HCT116 (cell line): Measurements from ENCODE around the gene ZNF76. TPM values are rescaled to one million over a fixed set of nuclear protein-coding genes. Genes with fewer than 3 reads are reported as not detected.

Experiments
- ATAC-seq: fragments of 200-7000 bp; cut with Tn5 transposase; 2 replicates; pipeline ENCODE4 v1.9.1; 2020; ENCODE audit warnings: mild to moderate bottlenecking, moderate library complexity
- BruUV-seq: library from RNA; stranded (reverse); fragments of 400-500 nt; replicated peaks from 2 replicates; lab custom pipeline; 2021; lab: Mats Ljungman, UMichigan
- CTCF ChIA-PET: fragments of 300-600 bp; sonication (Branson Sonifier 250); formaldehyde crosslinking; loops from one replicate; lab custom pipeline; 2021; ENCODE audit warnings: antibody characterized with exemption; lab: Charles Lee
- POLR2A ChIA-PET: fragments of 300-600, 350-600 bp; sonication (Branson Sonifier 250); formaldehyde crosslinking; loops from one replicate; lab custom pipeline; 2021; ENCODE audit warnings: antibody characterized with exemption; lab: Charles Lee
- RAD21 ChIA-PET, 2 experiments: fragments of 300-600 bp; sonication (Branson Sonifier 250); formaldehyde crosslinking; loops; one replicate each; lab custom pipeline; 2023; ENCODE audit warnings: low total read pairs in 2 of 2; ENCODE audit not compliant: uncharacterized antibody in 2 of 2, unreplicated experiment in 2 of 2, low non-redundant PET in 1 of 2; lab: Charles Lee
- DNase-seq: peaks from one replicate; pipeline ENCODE4 v3.0.0-alpha.2; 2010; ENCODE audit warnings: low read depth, low spot score
- H2AFZ ChIP-seq: fragments of 200-600 bp; shearing (Covaris generic), sonication (generic); 2 replicates; pipeline ENCODE4 v1.6.1; 2017; ENCODE audit warnings: low read depth, mixed run types, mixed read lengths, antibody characterized with exemption, low read length; ENCODE audit not compliant: poor library complexity, severe bottlenecking
- H3K27ac ChIP-seq: 2 replicates; pipeline ENCODE4 v1.5.1; 2012; ENCODE audit warnings: low read depth, low read length
- H3K27me3 ChIP-seq: fragments of 200-600 bp; sonication (generic); 2 replicates; pipeline ENCODE4 v1.6.1; 2016; ENCODE audit warnings: mixed run types, low read length, mixed read lengths; ENCODE audit not compliant: insufficient read depth
- H3K36me3 ChIP-seq, 2 experiments: fragments of 200-500 bp in 1 of 2; fragments of 200-600 bp in 1 of 2; sonication (Bioruptor generic) in 1 of 2; sonication (generic) in 1 of 2; 2 replicates each; pipeline versions ENCODE4 v1.5.1 to v1.6.1; 2014 to 2016; ENCODE audit warnings: low read length in 2 of 2, inconsistent platforms in 1 of 2, mixed read lengths in 1 of 2, mixed run types in 1 of 2; ENCODE audit not compliant: insufficient read depth in 2 of 2, control insufficient read depth in 1 of 2
- H3K4me1 ChIP-seq, 2 experiments: fragments of 200-600 bp in 1 of 2; sonication (generic) in 1 of 2; 2 replicates each; pipeline versions ENCODE4 v1.5.1 to v1.6.1; 2012 to 2017; ENCODE audit warnings: low read length in 2 of 2, inconsistent platforms in 1 of 2, mild to moderate bottlenecking in 1 of 2, mixed read lengths in 1 of 2, mixed run types in 1 of 2, moderate library complexity in 1 of 2; ENCODE audit not compliant: insufficient read depth in 2 of 2, control insufficient read depth in 1 of 2
- H3K4me2 ChIP-seq: fragments of 200-600 bp; sonication (generic); 2 replicates; pipeline ENCODE4 v1.6.1; 2017; ENCODE audit warnings: mixed run types, low read length, mixed read lengths
- H3K4me3 ChIP-seq, 2 experiments: fragments of 200-600 bp in 1 of 2; sonication (generic) in 1 of 2; replicated peaks in 1 of 2; 2 replicates each; pipeline ENCODE4 v1.5.1; 2011 to 2016; ENCODE audit warnings: low read length in 2 of 2, control low read depth in 1 of 2, low read depth in 1 of 2, mild to moderate bottlenecking in 1 of 2, mixed read lengths in 1 of 2, mixed run types in 1 of 2
- H3K79me2 ChIP-seq: fragments of 200-600 bp; sonication (generic); 2 replicates; pipeline ENCODE4 v1.6.1; 2017; ENCODE audit warnings: mild to moderate bottlenecking, mixed run types, low read length, moderate library complexity, mixed read lengths; ENCODE audit not compliant: insufficient read depth
- H3K9ac ChIP-seq: fragments of 200-600 bp; sonication (generic); 2 replicates; pipeline ENCODE4 v1.6.1; 2016; ENCODE audit warnings: low read length, mixed read lengths
- H3K9me2 ChIP-seq: fragments of 200-600 bp; sonication (generic), shearing (Covaris generic); 2 replicates; pipeline ENCODE4 v1.6.1; 2017; ENCODE audit warnings: mixed run types, mild to moderate bottlenecking, moderate library complexity; ENCODE audit not compliant: insufficient read depth
- H3K9me3 ChIP-seq, 2 experiments: fragments of 200-500 bp in 1 of 2; fragments of 200-600 bp in 1 of 2; sonication (Bioruptor generic) in 1 of 2; sonication (generic) in 1 of 2; 2 replicates each; pipeline ENCODE4 v1.6.1; 2014 to 2017; ENCODE audit warnings: low read length in 2 of 2, mixed read lengths in 2 of 2, inconsistent platforms in 1 of 2, low read depth in 1 of 2, mild to moderate bottlenecking in 1 of 2, mixed run types in 1 of 2, moderate library complexity in 1 of 2; ENCODE audit not compliant: control insufficient read depth in 1 of 2, insufficient read depth in 1 of 2
- H4K20me1 ChIP-seq: fragments of 200-600 bp; sonication (generic), shearing (Covaris generic); 2 replicates; pipeline ENCODE4 v1.6.1; 2017; ENCODE audit warnings: mixed run types, mild to moderate bottlenecking, moderate library complexity; ENCODE audit not compliant: insufficient read depth
- REST ChIP-seq: IDR thresholded peaks from 2 replicates; pipeline ENCODE4 v1.6.1; 2012; ENCODE audit warnings: low read depth
- intact Hi-C: fragments of 100-400 bp; cut with micrococcal nuclease; formaldehyde crosslinking; loops from 2 replicates; pipeline ENCODE4 v1.10.0; 2022
- total RNA-seq: library from RNA; stranded (reverse); gene quantifications from one replicate; pipeline ENCODE4 v1.2.1, GENCODE V29; 2021; ENCODE audit not compliant: unreplicated experiment

The ZNF76 gene
- total RNA-seq, 1 experiment from 2014 or later, result 47.5 TPM

GRCh38 chr6:35239581-35239980 lies 20.0 kb upstream of the ZNF76 start:
- ChIA-PET CTCF (interaction anchor here (1.7 to 2.5 kb wide), 2 partner anchors 8 to 253 kb away, joined by 6 to 10 read pairs; no protein-coding TSS in a partner anchor), RAD21 (interaction anchor here in 1 of 2 experiments (1.5 to 1.8 kb wide), 2 partner anchors 93 to 100 kb away, joined by 4 to 11 read pairs; no protein-coding TSS in a partner anchor), POLR2A (no interaction called here)
- H3K79me2 ChIP-seq, result no peaks in the 10 kb centered on the region
- no TSS peak for BruUV-seq
- no peaks in the 10 kb centered on the region for H3K36me3 ChIP-seq
- no peak overlapping the region for H3K9ac ChIP-seq
- H3K27me3 ChIP-seq, result no peaks in the 10 kb centered on the region
- intact Hi-C loops, result no loop called here
- ATAC-seq (no peak), DNase-seq (no peak)
- no peaks in the 10 kb centered on the region for H3K4me1 ChIP-seq
- no peaks in the 10 kb centered on the region for H4K20me1 ChIP-seq
- H3K4me2 ChIP-seq, result no peak overlapping the region
- no peak overlapping the region for H2AFZ ChIP-seq
- no peaks in the 10 kb centered on the region for H3K9me3 ChIP-seq
- no peak overlapping the region for H3K27ac ChIP-seq
- no peak overlapping the region for H3K4me3 ChIP-seq
- no peaks in the 10 kb centered on the region for H3K9me2 ChIP-seq
- TF ChIP-seq REST, result no peak
